WERI-Rb-1 (cell line): ENCODE measurements around the gene MGAT5.

Source experiments
- DNase-seq: peaks from one replicate; pipeline ENCODE4 v3.0.0-alpha.2; 2020
- H3K27ac ChIP-seq: fragments of 250-450 bp; sonication (Bioruptor Pico); 2 replicates; pipeline ENCODE4 v1.5.1; 2020; ENCODE audit warnings: mild to moderate bottlenecking, moderate library complexity
- H3K27me3 ChIP-seq: fragments of 250-450 bp; sonication (Bioruptor Pico); 2 replicates; pipeline ENCODE4 v1.5.1; 2021; ENCODE audit warnings: mild to moderate bottlenecking, low read depth, moderate library complexity; ENCODE audit not compliant: insufficient read depth, severe bottlenecking
- H3K36me3 ChIP-seq: fragments of 250-450 bp; sonication (Bioruptor Pico); 2 replicates; pipeline ENCODE4 v1.5.1; 2020; ENCODE audit warnings: mild to moderate bottlenecking, moderate library complexity
- H3K4me3 ChIP-seq: 2 replicates; pipeline ENCODE4 v1.5.1; 2011; ENCODE audit warnings: low read depth, mild to moderate bottlenecking, control low read depth, low read length
- H3K9me3 ChIP-seq: fragments of 250-450 bp; sonication (Bioruptor Pico); 2 replicates; pipeline ENCODE4 v1.5.1; 2021; ENCODE audit warnings: mild to moderate bottlenecking, moderate library complexity; ENCODE audit not compliant: severe bottlenecking
- TF ChIP-seq, protein P1 (sequence below): IDR thresholded peaks from 2 replicates; pipeline ENCODE4 v1.5.1; 2011; ENCODE audit warnings: low read depth, mild to moderate bottlenecking, control low read depth, inconsistent platforms, low read length

Gene MGAT5

DNA sequence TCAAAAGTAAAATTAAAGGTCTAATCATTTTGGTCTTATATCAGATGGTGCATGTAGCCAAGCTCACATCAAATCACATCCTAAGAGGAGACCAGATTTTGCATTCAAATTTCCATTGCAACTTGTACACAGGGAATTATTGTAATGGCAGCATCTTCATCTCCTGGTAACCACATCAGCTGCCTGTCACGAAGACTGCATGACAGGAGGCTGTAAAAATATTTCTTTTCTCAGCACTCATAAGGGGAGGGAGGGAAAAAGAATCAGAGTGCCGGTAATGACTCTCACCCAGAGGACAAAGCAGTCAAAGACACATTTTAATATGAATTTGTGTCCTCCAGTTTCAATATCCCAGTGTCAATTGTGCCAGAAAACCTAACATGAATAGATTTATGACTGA, 248.2 kb downstream of the MGAT5 start:
- no peaks in the 10 kb centered on the region for H3K36me3 ChIP-seq
- TF ChIP-seq, protein P1, sequence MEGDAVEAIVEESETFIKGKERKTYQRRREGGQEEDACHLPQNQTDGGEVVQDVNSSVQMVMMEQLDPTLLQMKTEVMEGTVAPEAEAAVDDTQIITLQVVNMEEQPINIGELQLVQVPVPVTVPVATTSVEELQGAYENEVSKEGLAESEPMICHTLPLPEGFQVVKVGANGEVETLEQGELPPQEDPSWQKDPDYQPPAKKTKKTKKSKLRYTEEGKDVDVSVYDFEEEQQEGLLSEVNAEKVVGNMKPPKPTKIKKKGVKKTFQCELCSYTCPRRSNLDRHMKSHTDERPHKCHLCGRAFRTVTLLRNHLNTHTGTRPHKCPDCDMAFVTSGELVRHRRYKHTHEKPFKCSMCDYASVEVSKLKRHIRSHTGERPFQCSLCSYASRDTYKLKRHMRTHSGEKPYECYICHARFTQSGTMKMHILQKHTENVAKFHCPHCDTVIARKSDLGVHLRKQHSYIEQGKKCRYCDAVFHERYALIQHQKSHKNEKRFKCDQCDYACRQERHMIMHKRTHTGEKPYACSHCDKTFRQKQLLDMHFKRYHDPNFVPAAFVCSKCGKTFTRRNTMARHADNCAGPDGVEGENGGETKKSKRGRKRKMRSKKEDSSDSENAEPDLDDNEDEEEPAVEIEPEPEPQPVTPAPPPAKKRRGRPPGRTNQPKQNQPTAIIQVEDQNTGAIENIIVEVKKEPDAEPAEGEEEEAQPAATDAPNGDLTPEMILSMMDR = no peak

More for the DNA sequence above, 248.2 kb downstream of the MGAT5 start:
- Histone ChIP-seq H3K4me3 (no peak overlapping the region), H3K27ac (no peak overlapping the region), H3K27me3 (no peaks in the 10 kb centered on the region), H3K9me3 (no peaks in the 10 kb centered on the region)
- DNase-seq = no peak
